Neuronal stem cell (in vitro differentiated cells): ENCODE data around the gene THOC5.

ENCODE experiments used
- DNase-seq: peaks from one replicate; pipeline ENCODE4 v3.0.0-alpha.2; 2013; ENCODE audit warnings: low spot score
- H2AFZ ChIP-seq: one replicate; pipeline ENCODE4 v1.6.1; 2013; ENCODE audit warnings: mild to moderate bottlenecking, low read length, inconsistent platforms
- H2AK5ac ChIP-seq: 2 replicates; pipeline ENCODE4 v1.6.1; 2013; ENCODE audit warnings: low read depth, mild to moderate bottlenecking, inconsistent platforms, low read length, moderate library complexity, mixed read lengths
- H2BK120ac ChIP-seq: 2 replicates; pipeline ENCODE4 v1.6.1; 2013; ENCODE audit warnings: low read depth, mild to moderate bottlenecking, inconsistent platforms, low read length, moderate library complexity, mixed read lengths
- H2BK12ac ChIP-seq: one replicate; pipeline ENCODE4 v1.6.1; 2013; ENCODE audit warnings: low read length, inconsistent platforms
- H2BK15ac ChIP-seq: 2 replicates; pipeline ENCODE4 v1.6.1; 2013; ENCODE audit warnings: mild to moderate bottlenecking, low read length, inconsistent platforms, mixed read lengths
- H2BK5ac ChIP-seq: one replicate; pipeline ENCODE4 v1.6.1; 2013; ENCODE audit warnings: inconsistent platforms, mild to moderate bottlenecking, low read length, moderate library complexity
- H3K14ac ChIP-seq: one replicate; pipeline ENCODE4 v1.6.1; 2013; ENCODE audit warnings: low read length, inconsistent platforms
- H3K18ac ChIP-seq: 2 replicates; pipeline ENCODE4 v1.6.1; 2013; ENCODE audit warnings: low read length, inconsistent platforms
- H3K23ac ChIP-seq: 2 replicates; pipeline ENCODE4 v1.6.1; 2013; ENCODE audit warnings: low read depth, mild to moderate bottlenecking, mixed read lengths, low read length, inconsistent platforms; ENCODE audit not compliant: poor library complexity
- H3K27ac ChIP-seq: replicated peaks from 3 replicates; pipeline ENCODE4 v1.5.1; 2013; ENCODE audit warnings: low read length, inconsistent platforms
- H3K27me3 ChIP-seq, 3 experiments: 2 replicates each; pipeline ENCODE4 v1.6.1; 2013; ENCODE audit warnings: low read length in 3 of 3, mild to moderate bottlenecking in 2 of 3, inconsistent platforms in 1 of 3, low read depth in 1 of 3, mixed read lengths in 1 of 3, moderate library complexity in 1 of 3; ENCODE audit not compliant: control insufficient read depth in 3 of 3, insufficient read depth in 3 of 3
- H3K36me3 ChIP-seq, 2 donors: replicated peaks in 1 of 2; 2 replicates each; pipeline ENCODE4 v1.6.1; 2013; ENCODE audit warnings: low read length in 2 of 2; ENCODE audit not compliant: control insufficient read depth in 2 of 2, insufficient read depth in 2 of 2
- H3K4ac ChIP-seq: 2 replicates; pipeline ENCODE4 v1.6.1; 2013; ENCODE audit warnings: inconsistent platforms, mild to moderate bottlenecking, low read length, moderate library complexity
- H3K4me1 ChIP-seq, 2 donors: 1 replicate in 1 of 2; 2 replicates in 1 of 2; pipeline ENCODE4 v1.6.1; 2013; ENCODE audit warnings: low read length in 2 of 2, low read depth in 1 of 2; ENCODE audit not compliant: control insufficient read depth in 2 of 2, insufficient read depth in 1 of 2
- H3K4me2 ChIP-seq: one replicate; pipeline ENCODE4 v1.6.1; 2013; ENCODE audit warnings: mild to moderate bottlenecking, low read length, inconsistent platforms; ENCODE audit not compliant: insufficient read depth, poor library complexity, severe bottlenecking
- H3K4me3 ChIP-seq, 2 donors: 2 replicates each; pipeline ENCODE4 v1.5.1; 2013; ENCODE audit warnings: low read length in 2 of 2, mild to moderate bottlenecking in 2 of 2, inconsistent platforms in 1 of 2, moderate library complexity in 1 of 2
- H3K79me1 ChIP-seq: one replicate; pipeline ENCODE4 v1.6.1; 2013; ENCODE audit warnings: low read depth, mild to moderate bottlenecking, inconsistent platforms, low read length, moderate library complexity
- H3K9ac ChIP-seq: one replicate; pipeline ENCODE4 v1.6.1; 2013; ENCODE audit warnings: mild to moderate bottlenecking, low read depth, low read length, inconsistent platforms; ENCODE audit not compliant: poor library complexity
- H3K9me3 ChIP-seq, 2 donors: replicated peaks in 1 of 2; 2 replicates each; pipeline versions ENCODE3 to v1.6.1; 2013; ENCODE audit warnings: low read length in 2 of 2, mild to moderate bottlenecking in 2 of 2, inconsistent platforms in 1 of 2, low read depth in 1 of 2, mixed read lengths in 1 of 2, moderate library complexity in 1 of 2; ENCODE audit not compliant: control insufficient read depth in 2 of 2, insufficient read depth in 1 of 2
- H4K8ac ChIP-seq: one replicate; pipeline ENCODE4 v1.6.1; 2013; ENCODE audit warnings: low read depth, mild to moderate bottlenecking, inconsistent platforms, low read length, moderate library complexity
- H4K91ac ChIP-seq: one replicate; pipeline ENCODE4 v1.6.1; 2013; ENCODE audit warnings: low read length, low read depth, mild to moderate bottlenecking, inconsistent platforms; ENCODE audit not compliant: poor library complexity
- WGBS, 2 donors: extraction: QIAGEN DNeasy Blood & Tissue Kit; methylation state at CpG; one replicate each; pipeline ENCODE4 v1.1.7; 2013; ENCODE audit warnings: missing lambda C conversion rate in 2 of 2, mixed read lengths in 1 of 2; ENCODE audit not compliant: insufficient read length in 2 of 2, insufficient replicate concordance in 1 of 2; ENCODE audit errors: extremely low coverage in 2 of 2; 5-methylcytosine and 5-hydroxymethylcytosine counted together

Gene THOC5

GRCh38 chr22:29470159-29470855 is 83.2 kb downstream of the THOC5 start:
- Histone ChIP-seq H2BK12ac (no peak overlapping the region), H2BK15ac (no peak overlapping the region), H3K4ac (no peak overlapping the region), H2BK120ac (no peak overlapping the region), H4K8ac (no peak overlapping the region), H2AK5ac (no peak overlapping the region), H3K36me3 (no peaks in the 10 kb centered on the region), H3K4me1 (peaks cover 3% of the 10 kb centered on the region in 2 donors), H2BK5ac (no peak overlapping the region), H3K27me3 (peaks cover 0 to 24% (median 12%) of the 10 kb centered on the region in 3 experiments), H3K27ac (no peak overlapping the region), H4K91ac (no peak overlapping the region), H3K9me3 (no peaks in the 10 kb centered on the region), H3K79me1 (no peaks in the 10 kb centered on the region), H2AFZ (peak overlapping the region; percentile 88), H3K14ac (no peak overlapping the region), H3K9ac (no peak overlapping the region), H3K4me3 (peak overlapping the region; percentile 25 to 77), H3K23ac (peak overlapping the region; percentile 91), H3K18ac (peak overlapping the region; percentile 78), H3K4me2 (peak overlapping the region; percentile 99)
- WGBS, 2 donors: no CpG with 5 or more reads among the region's 54 CpGs
- DNase-seq: peak; percentile 84

- H2AK5ac ChIP-seq: no peak overlapping the region
- H4K8ac ChIP-seq: no peak overlapping the region
- H2BK120ac ChIP-seq: no peak overlapping the region
- no peak overlapping the region for H3K4ac ChIP-seq
- no CpG with 5 or more reads among the region's 9 CpGs for WGBS, 2 donors
- H3K23ac ChIP-seq: peak overlapping the region; percentile 91
- peak overlapping the region; percentile 78 for H3K18ac ChIP-seq
- peak overlapping the region in 1 of 2 donors; percentile 77 for H3K4me3 ChIP-seq
- H2BK5ac ChIP-seq: no peak overlapping the region
- peaks cover 3% of the 10 kb centered on the region in 2 donors for H3K4me1 ChIP-seq
- no peak overlapping the region for H3K14ac ChIP-seq
- peak overlapping the region; percentile 99 for H3K4me2 ChIP-seq
- H2BK12ac ChIP-seq: no peak overlapping the region
- no peak overlapping the region for H2BK15ac ChIP-seq
- peak overlapping the region; percentile 88 for H2AFZ ChIP-seq
- peaks cover 0 to 24% (median 12%) of the 10 kb centered on the region in 3 experiments for H3K27me3 ChIP-seq
- H3K27ac ChIP-seq: no peak overlapping the region
- H3K36me3 ChIP-seq: no peaks in the 10 kb centered on the region
- H3K9me3 ChIP-seq: no peaks in the 10 kb centered on the region
- no peak overlapping the region for H4K91ac ChIP-seq
- H3K79me1 ChIP-seq: no peaks in the 10 kb centered on the region
- H3K9ac ChIP-seq: no peak overlapping the region
- no peak for DNase-seq
Measured at GRCh38 chr22:29469755-29470154, 83.8 kb downstream of the THOC5 start.

GRCh38 chr22:29464581-29464980 is 89.0 kb downstream of the THOC5 start:
- Histone ChIP-seq H4K91ac (no peak overlapping the region), H3K36me3 (no peaks in the 10 kb centered on the region), H3K9me3 (no peaks in the 10 kb centered on the region), H4K8ac (no peak overlapping the region), H2BK12ac (no peak overlapping the region), H3K79me1 (peaks cover 1% of the 10 kb centered on the region), H2BK15ac (no peak overlapping the region), H2BK5ac (no peak overlapping the region), H3K18ac (no peak overlapping the region), H2AFZ (no peak overlapping the region), H3K9ac (no peak overlapping the region), H3K4ac (no peak overlapping the region), H3K27me3 (peaks cover 0 to 7% (median 5%) of the 10 kb centered on the region in 3 experiments), H2BK120ac (no peak overlapping the region), H3K4me1 (peaks cover 0 to 4% of the 10 kb centered on the region in 2 donors), H3K27ac (no peak overlapping the region), H2AK5ac (no peak overlapping the region), H3K4me2 (no peak overlapping the region), H3K4me3 (no peak overlapping the region), H3K23ac (no peak overlapping the region), H3K14ac (no peak overlapping the region)
- WGBS, 2 donors: no CpG with 5 or more reads among the region's 7 CpGs
- no peak for DNase-seq

- no peak for DNase-seq
- no peak overlapping the region for H2AK5ac ChIP-seq
- no peak overlapping the region for H3K23ac ChIP-seq
- H3K27ac ChIP-seq: no peak overlapping the region
- H4K8ac ChIP-seq: no peak overlapping the region
- no peak overlapping the region for H3K9ac ChIP-seq
- H2BK12ac ChIP-seq: no peak overlapping the region
- H3K36me3 ChIP-seq: no peaks in the 10 kb centered on the region
- H2BK15ac ChIP-seq: peak overlapping the region; percentile 28
- peak overlapping the region; percentile 40 for H2BK5ac ChIP-seq
- H3K14ac ChIP-seq: no peak overlapping the region
- peaks cover 0 to 7% of the 10 kb centered on the region in 2 donors for H3K4me1 ChIP-seq
- WGBS, 2 donors: no CpG with 5 or more reads among the region's 7 CpGs
- H3K4ac ChIP-seq: no peak overlapping the region
- H2AFZ ChIP-seq: no peak overlapping the region
- H3K4me3 ChIP-seq: no peak overlapping the region
- H3K9me3 ChIP-seq: no peaks in the 10 kb centered on the region
- no peak overlapping the region for H4K91ac ChIP-seq
- no peak overlapping the region for H3K4me2 ChIP-seq
- no peaks in the 10 kb centered on the region for H3K27me3 ChIP-seq
- H2BK120ac ChIP-seq: no peak overlapping the region
- H3K18ac ChIP-seq: peak overlapping the region; percentile 82
- peaks cover 1% of the 10 kb centered on the region for H3K79me1 ChIP-seq
Measured at GRCh38 chr22:29463629-29464028, 89.9 kb downstream of the THOC5 start.
